Astrocyte of the spinal cord (primary cell): ENCODE data around the gene BABAM2.

Source experiments
- DNase-seq: peaks from one replicate; pipeline ENCODE4 v3.0.0; 2011; ENCODE audit warnings: low read depth, low spot score
- H3K4me3 ChIP-seq: 2 replicates; pipeline ENCODE4 v1.5.1; 2011; ENCODE audit warnings: low read depth, mild to moderate bottlenecking, low read length, moderate library complexity
- CTCF ChIP-seq: IDR thresholded peaks from 2 replicates; pipeline ENCODE4 v1.5.1; 2012; ENCODE audit warnings: low read depth, mild to moderate bottlenecking, low read length, inconsistent platforms
- in situ Hi-C: cut with HindIII; loops from 2 replicates; pipeline ENCODE4 v1.10.0; 2017; ENCODE audit warnings: low sequenced_read_pairs

Gene BABAM2

GRCh38 chr2:27956888-27957287 is 66.4 kb downstream of the BABAM2 start:
- no peak overlapping the region for H3K4me3 ChIP-seq
- DNase-seq, result peak; percentile 20
- in situ Hi-C loops, result no loop called here
- TF ChIP-seq CTCF, result no peak

- no peak for TF ChIP-seq CTCF
- no peak overlapping the region for H3K4me3 ChIP-seq
- DNase-seq, result peak; percentile 31
- in situ Hi-C loops, result no loop called here
These were observed 68.3 kb downstream of the BABAM2 start for GRCh38 chr2:27958711-27959378.

- peak; percentile 52 for DNase-seq
- in situ Hi-C loops, result no loop called here
- H3K4me3 ChIP-seq, result no peak overlapping the region
- no peak for TF ChIP-seq CTCF
These were observed 69.0 kb downstream of the BABAM2 start for GRCh38 chr2:27959496-27959895.

- in situ Hi-C loops, result no loop called here
- peak; percentile 96 for DNase-seq
- no peak overlapping the region for H3K4me3 ChIP-seq
- TF ChIP-seq CTCF, result no peak
These were observed 69.8 kb downstream of the BABAM2 start for GRCh38 chr2:27960237-27960912.

GRCh38 chr2:27962006-27962405 is 71.5 kb downstream of the BABAM2 start:
- peak; percentile 40 for DNase-seq
- in situ Hi-C loops, result no loop called here
- no peak for TF ChIP-seq CTCF
- no peak overlapping the region for H3K4me3 ChIP-seq

- in situ Hi-C loops, result no loop called here
- no peak overlapping the region for H3K4me3 ChIP-seq
- TF ChIP-seq CTCF, result no peak
- no peak for DNase-seq
These were observed 72.9 kb downstream of the BABAM2 start for GRCh38 chr2:27963472-27963871.
